ENCODE results near the gene TEKT5.

The TEKT5 gene

DNA sequence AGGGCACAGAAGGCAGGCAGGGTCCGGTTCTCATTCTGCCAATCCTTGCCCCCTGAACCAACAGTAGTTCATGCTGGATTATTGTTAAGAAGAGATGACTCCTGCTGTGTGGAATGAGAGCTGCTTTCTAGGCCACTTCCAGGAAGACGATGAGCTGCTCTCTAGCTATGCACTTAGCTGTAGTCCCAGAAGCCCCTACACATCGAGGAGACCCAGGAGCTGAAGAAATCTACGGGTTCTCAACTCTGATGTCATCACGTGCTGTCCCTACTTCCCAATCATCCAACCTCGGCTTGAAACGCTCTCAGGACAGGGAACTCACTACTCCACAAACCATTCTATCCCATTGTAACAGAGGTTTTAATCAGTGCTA, 85.3 kb downstream of the TEKT5 start:
- no peaks in the 10 kb centered on the region for H4K20me1 ChIP-seq (ENCODE audit: low read depth, low read length)
- no peaks in the 10 kb centered on the region for H3K9me2 ChIP-seq (replicated peaks; ENCODE audit: insufficient read depth, low read length)
- no peaks in the 10 kb centered on the region for H3K36me3 ChIP-seq (ENCODE audit: low read length)
- no peaks in the 10 kb centered on the region for H3K27me3 ChIP-seq (ENCODE audit: low read length)
- no peak overlapping the region for H2AFZ ChIP-seq (ENCODE audit: low read depth, low read length, severe bottlenecking)
- no peaks in the 10 kb centered on the region for H3K9me3 ChIP-seq (ENCODE audit: insufficient read depth, low read length)
- H3K9ac ChIP-seq (ENCODE audit: low read length), result no peak overlapping the region
- H3K4me3 ChIP-seq (ENCODE audit: insufficient read depth, low read length, poor library complexity, severe bottlenecking), result no peak overlapping the region
- no peak for TF ChIP-seq CTCF (IDR thresholded peaks at IDR 0.05; ENCODE audit: insufficient read depth, low read length, poor library complexity, severe bottlenecking)
- TF ChIP-seq EZH2phosphoT487 (conservative IDR thresholded peaks at IDR 0.05; ENCODE audit: low read length), result no peak
- H3K4me2 ChIP-seq (ENCODE audit: low read depth, low read length, poor library complexity, severe bottlenecking), result no peak overlapping the region
- H3F3A ChIP-seq (ENCODE audit: insufficient read depth), result no peaks in the 10 kb centered on the region
- H3K79me2 ChIP-seq (ENCODE audit: insufficient read depth, low read length), result no peaks in the 10 kb centered on the region
- no peak overlapping the region for H3K27ac ChIP-seq (ENCODE audit: low read depth, low read length)

GRCh38 chr16:10608687-10609401, 85.9 kb downstream of the TEKT5 start:
- Histone ChIP-seq H3F3A (ENCODE audit: insufficient read depth) (no peaks in the 10 kb centered on the region), H3K36me3 (ENCODE audit: low read length) (no peaks in the 10 kb centered on the region), H2AFZ (ENCODE audit: low read depth, low read length, severe bottlenecking) (no peak overlapping the region), H3K79me2 (ENCODE audit: insufficient read depth, low read length) (no peaks in the 10 kb centered on the region), H3K9ac (ENCODE audit: low read length) (no peak overlapping the region), H3K27ac (ENCODE audit: low read depth, low read length) (no peak overlapping the region), H3K9me3 (ENCODE audit: insufficient read depth, low read length) (no peaks in the 10 kb centered on the region), H3K4me2 (ENCODE audit: low read depth, low read length, poor library complexity, severe bottlenecking) (no peak overlapping the region), H3K9me2 (replicated peaks; ENCODE audit: insufficient read depth, low read length) (no peaks in the 10 kb centered on the region), H4K20me1 (ENCODE audit: low read depth, low read length) (no peaks in the 10 kb centered on the region), H3K4me3 (ENCODE audit: insufficient read depth, low read length, poor library complexity, severe bottlenecking) (no peak overlapping the region), H3K27me3 (ENCODE audit: low read length) (no peaks in the 10 kb centered on the region)
- no peak for TF ChIP-seq CTCF (IDR thresholded peaks at IDR 0.05; ENCODE audit: insufficient read depth, low read length, poor library complexity, severe bottlenecking)
- TF ChIP-seq EZH2phosphoT487 (conservative IDR thresholded peaks at IDR 0.05; ENCODE audit: low read length), result no peak

GRCh38 chr16:10607157-10607556, 87.6 kb downstream of the TEKT5 start:
- H3K27ac ChIP-seq (ENCODE audit: low read depth, low read length), result no peak overlapping the region
- H3K9me3 ChIP-seq (ENCODE audit: insufficient read depth, low read length), result no peaks in the 10 kb centered on the region
- H3K9ac ChIP-seq (ENCODE audit: low read length), result no peak overlapping the region
- TF ChIP-seq CTCF (IDR thresholded peaks at IDR 0.05; ENCODE audit: insufficient read depth, low read length, poor library complexity, severe bottlenecking) (no peak), EZH2phosphoT487 (conservative IDR thresholded peaks at IDR 0.05; ENCODE audit: low read length) (no peak)
- no peaks in the 10 kb centered on the region for H4K20me1 ChIP-seq (ENCODE audit: low read depth, low read length)
- H3F3A ChIP-seq (ENCODE audit: insufficient read depth), result no peaks in the 10 kb centered on the region
- H3K79me2 ChIP-seq (ENCODE audit: insufficient read depth, low read length), result no peaks in the 10 kb centered on the region
- H3K9me2 ChIP-seq (replicated peaks; ENCODE audit: insufficient read depth, low read length), result no peaks in the 10 kb centered on the region
- H3K27me3 ChIP-seq (ENCODE audit: low read length), result no peaks in the 10 kb centered on the region
- H3K4me2 ChIP-seq (ENCODE audit: low read depth, low read length, poor library complexity, severe bottlenecking), result no peak overlapping the region
- no peaks in the 10 kb centered on the region for H3K36me3 ChIP-seq (ENCODE audit: low read length)
- H2AFZ ChIP-seq (ENCODE audit: low read depth, low read length, severe bottlenecking), result no peak overlapping the region
- H3K4me3 ChIP-seq (ENCODE audit: insufficient read depth, low read length, poor library complexity, severe bottlenecking), result no peak overlapping the region

All from SU-DHL-6 (cell line).